Calu3 (cell line): ENCODE measurements around the gene FBN3. TPM values are rescaled to one million over a fixed set of nuclear protein-coding genes. Genes with fewer than 3 reads are reported as not detected.

ENCODE experiments used
- BruUV-seq: library from RNA; stranded (reverse); fragments of 400-500 nt; replicated peaks from 2 replicates; lab custom pipeline; 2021; lab: Mats Ljungman, UMichigan
- CTCF ChIA-PET: fragments of 300-600 bp; sonication (Branson Sonifier 250); formaldehyde crosslinking; loops from one replicate; lab custom pipeline; 2022; ENCODE audit warnings: antibody characterized with exemption; lab: Charles Lee
- DNase-seq: peaks from one replicate; pipeline ENCODE4 v3.0.0; 2022
- H3K27ac Mint-ChIP-seq: one replicate; pipeline ENCODE4 v1.8.0; 2022; ENCODE audit warnings: mixed read lengths; ENCODE audit not compliant: unreplicated experiment
- H3K27me3 Mint-ChIP-seq: one replicate; pipeline ENCODE4 v1.8.0; 2022; ENCODE audit warnings: mixed read lengths; ENCODE audit not compliant: unreplicated experiment
- H3K36me3 Mint-ChIP-seq: one replicate; pipeline ENCODE4 v1.8.0; 2022; ENCODE audit warnings: mild to moderate bottlenecking, moderate library complexity, mixed read lengths; ENCODE audit not compliant: insufficient read depth, unreplicated experiment
- H3K4me1 Mint-ChIP-seq: one replicate; pipeline ENCODE4 v1.8.0; 2022; ENCODE audit warnings: mild to moderate bottlenecking, low read depth, mixed read lengths; ENCODE audit not compliant: unreplicated experiment
- H3K4me3 Mint-ChIP-seq: one replicate; pipeline ENCODE4 v1.8.0; 2022; ENCODE audit warnings: mild to moderate bottlenecking, low read depth, moderate library complexity, mixed read lengths; ENCODE audit not compliant: unreplicated experiment
- H3K9me3 Mint-ChIP-seq: one replicate; pipeline ENCODE4 v1.8.0; 2022; ENCODE audit warnings: low read depth, mixed read lengths; ENCODE audit not compliant: unreplicated experiment
- intact Hi-C: fragments of 100-400 bp; cut with micrococcal nuclease; formaldehyde crosslinking; loops from one replicate; pipeline ENCODE4 v1.10.0; 2022; ENCODE audit not compliant: unreplicated experiment
- total RNA-seq: library from RNA; stranded (reverse); gene quantifications from 2 replicates; pipeline ENCODE4 v1.2.3, GENCODE V29; 2022
- TF ChIP-seq, protein P1 (sequence below): fragments of 200-600 bp; IDR thresholded peaks from one replicate; pipeline ENCODE4 v1.8.0; 2022; ENCODE audit warnings: antibody characterized with exemption; ENCODE audit not compliant: unreplicated experiment

The FBN3 gene
- total RNA-seq, 1 experiment from 2014 or later: not detected

DNA sequence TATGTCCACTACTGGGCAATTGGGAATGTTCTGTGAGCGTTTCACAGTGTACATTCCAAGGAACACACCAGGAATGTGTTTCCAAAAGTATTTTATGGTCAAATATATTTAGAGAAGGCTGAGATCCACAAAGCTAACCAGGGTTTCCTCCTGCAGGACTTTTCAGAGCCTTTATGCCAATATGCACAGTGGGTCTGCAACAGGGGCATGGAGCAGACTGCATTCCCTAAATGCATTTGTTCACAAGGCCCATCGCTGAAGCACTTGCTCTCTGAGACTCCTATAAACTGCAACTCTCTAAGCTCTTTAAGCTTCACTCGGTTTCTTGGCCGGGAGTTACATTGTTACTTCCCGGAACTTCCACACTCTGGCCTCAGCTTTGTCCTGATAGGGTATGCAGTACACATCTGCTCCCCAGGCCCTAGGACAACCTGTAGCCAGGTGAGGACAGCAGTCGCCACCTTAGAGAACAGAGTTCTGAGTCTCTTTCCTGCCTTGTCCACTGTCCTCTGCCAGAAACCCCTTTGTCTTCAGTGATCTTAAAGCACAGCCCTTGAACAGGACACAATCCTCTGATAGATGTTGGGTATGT is 33.5 kb downstream of the FBN3 start:
- Mint-ChIP-seq H3K27ac (no peak overlapping the region), H3K36me3 (no peaks in the 10 kb centered on the region), H3K4me1 (no peaks in the 10 kb centered on the region), H3K4me3 (no peak overlapping the region), H3K9me3 (no peaks in the 10 kb centered on the region), H3K27me3 (peaks cover 6% of the 10 kb centered on the region)
- TF ChIP-seq, protein P1, sequence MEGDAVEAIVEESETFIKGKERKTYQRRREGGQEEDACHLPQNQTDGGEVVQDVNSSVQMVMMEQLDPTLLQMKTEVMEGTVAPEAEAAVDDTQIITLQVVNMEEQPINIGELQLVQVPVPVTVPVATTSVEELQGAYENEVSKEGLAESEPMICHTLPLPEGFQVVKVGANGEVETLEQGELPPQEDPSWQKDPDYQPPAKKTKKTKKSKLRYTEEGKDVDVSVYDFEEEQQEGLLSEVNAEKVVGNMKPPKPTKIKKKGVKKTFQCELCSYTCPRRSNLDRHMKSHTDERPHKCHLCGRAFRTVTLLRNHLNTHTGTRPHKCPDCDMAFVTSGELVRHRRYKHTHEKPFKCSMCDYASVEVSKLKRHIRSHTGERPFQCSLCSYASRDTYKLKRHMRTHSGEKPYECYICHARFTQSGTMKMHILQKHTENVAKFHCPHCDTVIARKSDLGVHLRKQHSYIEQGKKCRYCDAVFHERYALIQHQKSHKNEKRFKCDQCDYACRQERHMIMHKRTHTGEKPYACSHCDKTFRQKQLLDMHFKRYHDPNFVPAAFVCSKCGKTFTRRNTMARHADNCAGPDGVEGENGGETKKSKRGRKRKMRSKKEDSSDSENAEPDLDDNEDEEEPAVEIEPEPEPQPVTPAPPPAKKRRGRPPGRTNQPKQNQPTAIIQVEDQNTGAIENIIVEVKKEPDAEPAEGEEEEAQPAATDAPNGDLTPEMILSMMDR: no peak
- no peak for DNase-seq
- BruUV-seq: no TSS peak
- intact Hi-C loops: no loop called here
- CTCF ChIA-PET: interaction anchor here (0.6 kb wide), 1 partner anchor 163 kb away, joined by 4 read pairs; no protein-coding TSS in a partner anchor

DNA sequence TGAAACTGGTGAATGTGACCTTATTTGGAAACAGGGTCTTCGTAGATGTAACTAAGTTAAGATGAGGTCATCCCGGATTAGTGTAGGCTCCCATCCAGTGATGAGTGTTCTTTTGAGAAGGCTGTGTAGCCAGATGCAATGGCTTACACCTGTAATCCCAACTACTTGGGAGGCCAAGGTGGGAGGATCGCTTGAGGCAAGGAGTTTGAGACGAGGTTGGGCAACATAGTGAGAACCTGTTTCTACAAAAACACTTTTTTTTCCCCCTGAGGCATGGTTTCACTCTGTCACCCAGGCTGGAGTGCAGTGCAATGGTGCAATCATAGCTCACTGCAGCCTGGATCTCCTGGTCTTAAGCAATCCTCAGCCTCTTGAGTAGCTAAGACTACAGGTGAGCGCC is 36.4 kb downstream of the FBN3 start:
- no peaks in the 10 kb centered on the region for H3K36me3 Mint-ChIP-seq
- H3K27me3 Mint-ChIP-seq: no peaks in the 10 kb centered on the region
- no peak overlapping the region for H3K4me3 Mint-ChIP-seq
- intact Hi-C loops: no loop called here
- no peaks in the 10 kb centered on the region for H3K4me1 Mint-ChIP-seq
- BruUV-seq: no TSS peak
- H3K27ac Mint-ChIP-seq: no peak overlapping the region
- no peaks in the 10 kb centered on the region for H3K9me3 Mint-ChIP-seq
- peak; percentile 18 for DNase-seq
- TF ChIP-seq, protein P1: no peak
- CTCF ChIA-PET: interaction anchor here (0.6 to 0.8 kb wide), 2 partner anchors 107 to 169 kb away, joined by 3 to 5 read pairs; no protein-coding TSS in a partner anchor

DNA sequence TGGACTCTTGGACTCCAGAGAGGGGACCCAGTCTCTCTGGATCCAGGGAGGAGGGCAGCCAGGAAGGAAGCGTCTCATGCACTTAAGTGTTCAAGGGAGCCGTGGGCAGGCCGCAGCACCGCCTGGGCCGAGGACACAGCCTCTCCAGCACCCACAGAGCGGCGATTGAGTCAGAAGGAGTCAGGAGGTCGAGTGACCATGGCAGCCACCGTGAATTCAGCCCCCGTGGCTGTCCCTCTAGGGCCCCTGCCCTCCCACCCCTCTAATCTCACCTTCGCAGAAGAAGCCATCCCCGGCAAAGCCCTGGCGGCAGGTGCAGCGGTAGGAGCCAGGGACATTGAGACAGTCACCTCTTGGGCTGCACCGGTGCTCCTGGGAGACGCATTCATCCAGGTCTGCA is 38.0 kb downstream of the FBN3 start:
- Mint-ChIP-seq H3K27me3 (no peaks in the 10 kb centered on the region), H3K4me3 (no peak overlapping the region), H3K4me1 (no peaks in the 10 kb centered on the region), H3K36me3 (no peaks in the 10 kb centered on the region), H3K27ac (no peak overlapping the region), H3K9me3 (no peaks in the 10 kb centered on the region)
- TF ChIP-seq, protein P1: no peak
- DNase-seq: no peak
- CTCF ChIA-PET: no interaction called here
- BruUV-seq: no TSS peak
- intact Hi-C loops: no loop called here

DNA sequence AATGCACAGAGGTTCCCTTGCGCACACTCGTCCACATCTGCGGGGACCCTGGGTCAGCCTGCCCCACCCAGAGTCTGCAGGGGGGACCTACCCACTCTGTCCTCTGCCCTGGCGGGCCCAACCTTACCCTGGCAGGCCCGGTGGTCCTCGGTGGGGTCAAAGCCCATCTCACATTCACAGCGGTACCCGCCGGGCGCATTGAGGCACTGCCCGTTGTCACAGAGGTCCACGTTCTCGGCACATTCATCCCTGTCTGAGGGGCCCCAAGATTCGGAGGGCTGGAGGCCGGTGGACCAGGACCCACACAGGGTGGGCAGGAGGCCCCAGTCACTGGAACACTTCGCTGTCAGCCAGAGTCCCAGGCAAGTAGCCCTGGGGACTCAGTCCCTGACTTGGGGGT is 38.5 kb downstream of the FBN3 start:
- CTCF ChIA-PET: no interaction called here
- H3K27me3 Mint-ChIP-seq: no peaks in the 10 kb centered on the region
- no peak overlapping the region for H3K27ac Mint-ChIP-seq
- intact Hi-C loops: no loop called here
- no peak overlapping the region for H3K4me3 Mint-ChIP-seq
- no peaks in the 10 kb centered on the region for H3K9me3 Mint-ChIP-seq
- TF ChIP-seq, protein P1: no peak
- H3K4me1 Mint-ChIP-seq: no peaks in the 10 kb centered on the region
- no peaks in the 10 kb centered on the region for H3K36me3 Mint-ChIP-seq
- no TSS peak for BruUV-seq
- no peak for DNase-seq
